ENCODE data around the gene CRHR2.

GRCh38 chr7:30722187-30722586, 39.9 kb upstream of the CRHR2 start:
- TF ChIP-seq, protein P1, sequence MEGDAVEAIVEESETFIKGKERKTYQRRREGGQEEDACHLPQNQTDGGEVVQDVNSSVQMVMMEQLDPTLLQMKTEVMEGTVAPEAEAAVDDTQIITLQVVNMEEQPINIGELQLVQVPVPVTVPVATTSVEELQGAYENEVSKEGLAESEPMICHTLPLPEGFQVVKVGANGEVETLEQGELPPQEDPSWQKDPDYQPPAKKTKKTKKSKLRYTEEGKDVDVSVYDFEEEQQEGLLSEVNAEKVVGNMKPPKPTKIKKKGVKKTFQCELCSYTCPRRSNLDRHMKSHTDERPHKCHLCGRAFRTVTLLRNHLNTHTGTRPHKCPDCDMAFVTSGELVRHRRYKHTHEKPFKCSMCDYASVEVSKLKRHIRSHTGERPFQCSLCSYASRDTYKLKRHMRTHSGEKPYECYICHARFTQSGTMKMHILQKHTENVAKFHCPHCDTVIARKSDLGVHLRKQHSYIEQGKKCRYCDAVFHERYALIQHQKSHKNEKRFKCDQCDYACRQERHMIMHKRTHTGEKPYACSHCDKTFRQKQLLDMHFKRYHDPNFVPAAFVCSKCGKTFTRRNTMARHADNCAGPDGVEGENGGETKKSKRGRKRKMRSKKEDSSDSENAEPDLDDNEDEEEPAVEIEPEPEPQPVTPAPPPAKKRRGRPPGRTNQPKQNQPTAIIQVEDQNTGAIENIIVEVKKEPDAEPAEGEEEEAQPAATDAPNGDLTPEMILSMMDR (IDR thresholded peaks at IDR 0.05) = no peak
- no peak for TF ChIP-seq POLR2A (IDR thresholded peaks at IDR 0.05)

Measured in vagina (tissue), 2 donors.